Mucosa of descending colon (tissue), 3 donors: Measurements from ENCODE around the gene DTX1. TPM values are rescaled to one million over a fixed set of nuclear protein-coding genes. Genes with fewer than 3 reads are reported as not detected.

Source experiments
- ATAC-seq: fragments of 200-7000 bp; cut with Tn5 transposase; one replicate; pipeline ENCODE4 v1.9.1; 2020; ENCODE audit warnings: mild to moderate bottlenecking, moderate library complexity
- DNase-seq, 3 donors: peaks; one replicate each; pipeline ENCODE4 v3.0.0-alpha.2; 2020
- H3K36me3 ChIP-seq: fragments of 200-600 bp; one replicate; pipeline ENCODE4 v1.8.0; 2021; ENCODE audit warnings: low read depth, mild to moderate bottlenecking
- H3K4me1 ChIP-seq: fragments of 200-600 bp; one replicate; pipeline ENCODE4 v1.8.0; 2021; ENCODE audit warnings: low read depth, mild to moderate bottlenecking
- H3K4me3 ChIP-seq: fragments of 200-600 bp; one replicate; pipeline ENCODE4 v1.8.0; 2021; ENCODE audit warnings: mild to moderate bottlenecking
- H3K9me3 ChIP-seq: fragments of 200-600 bp; one replicate; pipeline ENCODE4 v1.8.0; 2021; ENCODE audit warnings: mild to moderate bottlenecking
- intact Hi-C, 2 donors: fragments of 100-400 bp; cut with DNase I in 1 of 2; cut with micrococcal nuclease in 1 of 2; formaldehyde crosslinking; loops; one replicate each; pipeline versions ENCODE4 v1.11.0 to v1.11.1; 2022; cut with DNase I, micrococcal nuclease
- total RNA-seq, 3 donors: library from RNA; stranded (reverse); fragmentation: NEBNext Ultra II Directional in 2 of 3; extraction: Animal tissue kit (Norgen Biotek cat#: 25700) in 2 of 3; gene quantifications; one replicate each; pipeline versions ENCODE4 v1.2.1 to v1.2.4, GENCODE V29; 2021 to 2023
- TF ChIP-seq, protein P1 (sequence below): fragments of 200-600 bp; IDR thresholded peaks from one replicate; pipeline ENCODE4 v1.8.0; 2022; ENCODE audit warnings: antibody characterized with exemption, mild to moderate bottlenecking
- donor health status: DM: no; HTN: no; CAD: no; lungs with moderate emphysema.
- donor health status: DM: no; HTN: no; CAD: no.
- donor health status: DM: no; HTN: yes; CAD: no.

DTX1 gene
- total RNA-seq, 3 donors from 2014 or later: 0.67 to 5.9 (median 1.6) TPM

DNA sequence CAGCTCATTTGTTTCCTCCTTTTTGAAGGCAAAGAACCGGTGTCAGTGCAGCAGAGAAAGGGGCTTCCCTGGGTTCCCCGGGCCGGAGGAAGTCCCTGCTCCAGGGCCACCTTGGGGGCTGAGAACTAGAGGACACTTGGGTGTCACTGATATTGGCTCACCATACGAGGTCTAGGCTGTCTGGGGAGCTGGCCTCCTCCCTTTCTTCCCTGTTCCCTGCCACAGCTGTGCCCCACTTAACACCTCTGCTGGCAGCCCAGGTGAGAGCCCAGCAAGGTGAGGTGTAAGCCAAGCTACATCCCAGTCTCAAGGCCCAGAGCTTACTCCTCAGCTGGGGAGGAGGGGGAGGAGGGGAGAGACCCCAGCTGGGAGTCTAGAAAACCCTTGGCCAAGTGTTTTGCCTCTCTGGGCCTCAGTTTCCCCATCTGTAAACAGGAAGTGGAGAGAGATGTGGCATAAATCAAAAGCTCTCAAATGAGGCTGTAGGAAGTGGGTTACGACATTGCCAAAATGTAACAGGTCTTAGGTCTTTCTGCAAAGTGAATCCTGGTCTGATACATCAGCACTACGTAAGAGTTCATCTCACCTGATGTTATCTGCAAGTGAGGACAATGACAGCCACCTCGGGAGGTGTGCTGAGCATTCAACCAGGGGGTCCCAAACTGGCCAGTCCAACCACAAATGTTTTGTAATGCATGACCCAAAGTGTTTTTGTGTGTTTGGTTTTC lies 53.5 kb downstream of the DTX1 start:
- H3K4me3 ChIP-seq: no peak overlapping the region
- intact Hi-C loops: no loop called here

DNA sequence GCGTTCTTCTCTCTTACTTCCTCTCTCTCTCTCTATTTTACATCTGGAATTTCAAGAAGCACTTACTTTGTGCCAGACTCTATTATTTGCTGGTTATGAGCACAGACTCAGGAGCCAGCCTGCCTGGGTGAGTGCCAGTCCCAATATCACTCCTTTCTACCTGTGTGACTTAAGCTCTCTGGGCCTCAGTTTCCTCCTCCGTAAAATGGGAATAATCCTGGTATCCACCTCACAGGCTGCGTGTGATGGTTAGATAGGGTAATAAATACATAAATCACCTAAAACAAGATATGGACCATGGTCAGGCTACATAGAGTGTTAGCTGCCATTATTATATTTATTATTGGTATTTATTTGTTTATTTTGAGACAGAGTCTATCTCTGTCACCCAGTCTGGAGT lies 54.7 kb downstream of the DTX1 start:
- DNase-seq: no peak
- Histone ChIP-seq H3K4me1 (no peaks in the 10 kb centered on the region), H3K4me3 (no peak overlapping the region), H3K9me3 (no peaks in the 10 kb centered on the region), H3K36me3 (no peaks in the 10 kb centered on the region)
- intact Hi-C loops: no loop called here
- no peak for ATAC-seq
- TF ChIP-seq, protein P1, sequence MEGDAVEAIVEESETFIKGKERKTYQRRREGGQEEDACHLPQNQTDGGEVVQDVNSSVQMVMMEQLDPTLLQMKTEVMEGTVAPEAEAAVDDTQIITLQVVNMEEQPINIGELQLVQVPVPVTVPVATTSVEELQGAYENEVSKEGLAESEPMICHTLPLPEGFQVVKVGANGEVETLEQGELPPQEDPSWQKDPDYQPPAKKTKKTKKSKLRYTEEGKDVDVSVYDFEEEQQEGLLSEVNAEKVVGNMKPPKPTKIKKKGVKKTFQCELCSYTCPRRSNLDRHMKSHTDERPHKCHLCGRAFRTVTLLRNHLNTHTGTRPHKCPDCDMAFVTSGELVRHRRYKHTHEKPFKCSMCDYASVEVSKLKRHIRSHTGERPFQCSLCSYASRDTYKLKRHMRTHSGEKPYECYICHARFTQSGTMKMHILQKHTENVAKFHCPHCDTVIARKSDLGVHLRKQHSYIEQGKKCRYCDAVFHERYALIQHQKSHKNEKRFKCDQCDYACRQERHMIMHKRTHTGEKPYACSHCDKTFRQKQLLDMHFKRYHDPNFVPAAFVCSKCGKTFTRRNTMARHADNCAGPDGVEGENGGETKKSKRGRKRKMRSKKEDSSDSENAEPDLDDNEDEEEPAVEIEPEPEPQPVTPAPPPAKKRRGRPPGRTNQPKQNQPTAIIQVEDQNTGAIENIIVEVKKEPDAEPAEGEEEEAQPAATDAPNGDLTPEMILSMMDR: no peak

More for the DNA sequence above, 53.5 kb downstream of the DTX1 start:
- Histone ChIP-seq H3K9me3 (no peaks in the 10 kb centered on the region), H3K36me3 (no peaks in the 10 kb centered on the region), H3K4me1 (no peaks in the 10 kb centered on the region)
- no peak for ATAC-seq
- TF ChIP-seq, protein P1: no peak
- DNase-seq: no peak

DNA sequence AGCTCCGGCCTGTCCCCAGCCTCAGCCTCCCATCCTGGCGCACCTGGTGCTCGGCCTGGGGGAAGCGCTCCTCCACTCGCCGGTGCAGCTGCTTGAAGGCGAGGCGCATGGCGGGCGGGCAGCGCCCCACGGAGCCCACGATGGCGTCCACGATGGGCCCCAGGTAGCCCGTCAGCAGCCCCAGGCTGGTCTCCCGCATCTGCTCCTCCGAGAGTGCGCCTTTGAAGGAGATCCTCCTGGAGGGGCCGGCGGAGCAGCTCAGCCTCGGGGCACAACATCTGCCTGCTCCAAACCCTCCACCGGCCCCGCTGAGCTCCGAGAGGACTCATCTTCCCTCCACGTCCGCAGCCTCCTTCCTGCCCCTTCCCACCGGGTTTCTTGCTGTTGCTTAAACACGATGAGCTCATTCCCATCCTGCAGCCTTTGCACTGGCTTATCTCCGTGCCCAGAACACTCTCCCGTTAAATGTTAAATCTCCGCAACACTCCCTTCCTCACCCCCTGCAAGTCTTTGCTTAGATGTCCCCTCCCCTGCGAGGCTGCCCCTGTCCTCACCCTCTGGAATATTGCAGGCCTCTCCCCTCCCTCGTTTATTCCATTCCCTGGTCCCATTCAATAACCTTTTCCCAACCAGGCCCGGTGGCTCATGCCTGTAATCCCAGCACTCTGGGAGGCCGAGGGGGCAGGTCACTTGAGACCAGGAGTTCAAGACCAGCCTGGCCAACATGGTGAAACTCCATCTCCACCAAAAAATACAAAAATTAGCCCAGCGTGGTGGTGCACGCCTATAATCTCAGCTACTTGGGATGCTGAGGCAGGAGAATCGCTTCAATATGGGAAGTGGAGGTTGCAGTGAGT lies 55.7 kb downstream of the DTX1 start:
- DNase-seq: no peak
- H3K4me1 ChIP-seq: no peaks in the 10 kb centered on the region
- H3K36me3 ChIP-seq: no peaks in the 10 kb centered on the region
- no peak overlapping the region for H3K4me3 ChIP-seq
- intact Hi-C loops: no loop called here
- no peaks in the 10 kb centered on the region for H3K9me3 ChIP-seq
- ATAC-seq: no peak
- TF ChIP-seq, protein P1: no peak

DNA sequence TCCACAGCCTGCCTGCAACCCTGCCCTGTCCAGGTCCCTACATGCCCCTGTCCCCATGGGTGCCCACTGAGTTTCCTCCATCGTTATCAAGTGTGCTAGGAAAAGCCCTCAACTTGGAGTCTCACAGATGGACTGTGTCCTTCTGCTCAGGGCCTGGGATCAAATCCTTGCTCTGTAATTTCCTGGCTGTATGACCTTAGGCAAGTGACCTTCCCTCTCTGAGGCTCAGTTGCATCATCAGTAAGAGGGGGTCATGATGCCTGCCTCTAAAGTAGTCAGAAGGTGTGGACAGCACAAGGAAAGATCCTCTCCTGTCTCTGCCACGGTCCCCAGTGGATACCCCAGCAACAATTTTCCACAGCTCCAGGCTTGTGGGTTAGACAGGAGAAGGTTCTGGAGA lies 56.9 kb downstream of the DTX1 start:
- no peak for DNase-seq

DNA sequence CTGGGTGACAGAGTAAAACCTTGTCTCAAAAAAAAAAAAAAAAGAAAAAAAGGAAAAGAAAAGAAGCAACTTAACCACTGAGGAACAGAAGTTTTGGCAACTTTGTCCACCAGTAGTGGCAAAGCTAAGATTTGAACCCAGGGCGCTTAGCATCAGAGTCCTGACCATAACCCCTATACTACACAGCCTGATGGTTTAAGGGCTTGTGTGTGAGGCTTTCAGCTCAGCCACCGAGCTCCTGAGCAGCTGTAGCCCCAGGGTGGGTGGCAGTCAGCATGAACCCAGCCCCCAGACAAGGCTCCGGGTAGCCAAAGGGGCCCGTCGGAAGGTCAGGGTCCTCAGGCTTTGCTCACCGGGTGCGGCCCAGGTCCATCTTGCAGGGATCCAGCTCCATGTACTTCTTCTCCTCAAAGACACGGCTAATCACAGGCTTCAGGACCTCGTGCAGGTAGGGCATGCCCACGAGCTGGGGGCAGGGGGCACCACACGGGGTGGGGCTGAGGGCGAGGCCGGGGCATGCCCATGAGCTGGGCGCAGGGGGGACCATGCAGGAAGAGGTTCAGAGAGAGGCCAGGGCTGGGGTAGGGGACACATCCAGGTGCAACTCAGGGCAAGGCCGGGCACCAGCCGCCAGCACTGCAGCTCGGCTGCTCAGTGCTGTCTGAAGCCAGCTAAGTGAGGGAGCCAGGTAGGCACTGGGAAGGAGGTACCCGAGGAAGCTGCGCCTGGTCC lies 58.1 kb downstream of the DTX1 start:
- ATAC-seq: no peak

More for the DNA sequence above, 56.9 kb downstream of the DTX1 start:
- ATAC-seq: no peak
- Histone ChIP-seq H3K9me3 (no peaks in the 10 kb centered on the region), H3K4me1 (no peaks in the 10 kb centered on the region), H3K36me3 (no peaks in the 10 kb centered on the region), H3K4me3 (no peak overlapping the region)
- TF ChIP-seq, protein P1: no peak
- intact Hi-C loops: no loop called here

More for the DNA sequence above, 58.1 kb downstream of the DTX1 start:
- intact Hi-C loops: no loop called here
- no peak overlapping the region for H3K4me3 ChIP-seq
- H3K4me1 ChIP-seq: no peaks in the 10 kb centered on the region
- TF ChIP-seq, protein P1: no peak
- H3K36me3 ChIP-seq: no peaks in the 10 kb centered on the region
- H3K9me3 ChIP-seq: no peaks in the 10 kb centered on the region
- DNase-seq: no peak
